ENCODE results near the gene CARD8. TPM values are rescaled to one million over a fixed set of nuclear protein-coding genes. Genes with fewer than 3 reads are reported as not detected.
"Not testable (repeated sequence)": the region's sequence is repeated elsewhere in the genome, so short reads cannot be mapped to it uniquely, and the experiment has no call there.

Gene CARD8
- total RNA-seq, 2 experiments from 2014 or later = 152 TPM

GRCh38 chr19:48239582-48240141, 16.1 kb downstream of the CARD8 start:
- no peak overlapping the region for H3K4me3 Mint-ChIP-seq
- no peak for DNase-seq
- ChIA-PET POLR2A (interaction anchor here (1.2 to 1.7 kb wide), 2 partner anchors 10 to 16 kb away, joined by 3 to 8 read pairs; partner anchors contain the start of gene CARD8), CTCF (interaction anchor here (0.6 to 1.4 kb wide), 3 partner anchors 10 to 21 kb away, joined by 3 to 4 read pairs (median 3); no protein-coding TSS in a partner anchor)
- peaks cover 54% of the 10 kb centered on the region for H3K36me3 Mint-ChIP-seq
- intact Hi-C loops (cut with micrococcal nuclease) = no loop called here
- peaks cover 45% of the 10 kb centered on the region for H3K4me1 Mint-ChIP-seq (ENCODE audit: low read depth)
- H3K27ac Mint-ChIP-seq = peak overlapping the region; percentile 61
- no peaks in the 10 kb centered on the region for H3K9me3 Mint-ChIP-seq
- H3K27me3 Mint-ChIP-seq = no peaks in the 10 kb centered on the region

GRCh38 chr19:48239120-48239519, 16.6 kb downstream of the CARD8 start:
- H3K36me3 Mint-ChIP-seq = peaks cover 53% of the 10 kb centered on the region
- no peaks in the 10 kb centered on the region for H3K9me3 Mint-ChIP-seq
- intact Hi-C loops (cut with micrococcal nuclease) = no loop called here
- no peak overlapping the region for H3K4me3 Mint-ChIP-seq
- H3K27me3 Mint-ChIP-seq = no peaks in the 10 kb centered on the region
- H3K27ac Mint-ChIP-seq = peak overlapping the region; percentile 61
- no peak for DNase-seq
- ChIA-PET POLR2A (interaction anchor here (0.5 to 1.7 kb wide), 3 partner anchors 10 to 73 kb away, joined by 3 to 8 read pairs (median 4); partner anchors contain the start of gene CARD8), CTCF (interaction anchor here (0.6 to 1.4 kb wide), 3 partner anchors 10 to 22 kb away, joined by 3 to 4 read pairs (median 3); no protein-coding TSS in a partner anchor)
- H3K4me1 Mint-ChIP-seq (ENCODE audit: low read depth) = peaks cover 39% of the 10 kb centered on the region

GRCh38 chr19:48237057-48237456, 18.7 kb downstream of the CARD8 start:
- POLR2A ChIA-PET = no interaction called here
- H3K27ac Mint-ChIP-seq = peak overlapping the region; percentile 34
- no peaks in the 10 kb centered on the region for H3K27me3 Mint-ChIP-seq
- no peak for DNase-seq
- peaks cover 36% of the 10 kb centered on the region for H3K4me1 Mint-ChIP-seq (ENCODE audit: low read depth)
- H3K9me3 Mint-ChIP-seq = no peaks in the 10 kb centered on the region
- no peak overlapping the region for H3K4me3 Mint-ChIP-seq
- peaks cover 65% of the 10 kb centered on the region for H3K36me3 Mint-ChIP-seq
- intact Hi-C loops (cut with micrococcal nuclease) = no loop called here
- CTCF ChIA-PET = no interaction called here

GRCh38 chr19:48230555-48231129, 25.1 kb downstream of the CARD8 start:
- no peaks in the 10 kb centered on the region for H3K27me3 Mint-ChIP-seq
- no peak overlapping the region for H3K4me3 Mint-ChIP-seq
- no peaks in the 10 kb centered on the region for H3K9me3 Mint-ChIP-seq
- peaks cover 64% of the 10 kb centered on the region for H3K36me3 Mint-ChIP-seq
- peak overlapping the region; percentile 70 for H3K27ac Mint-ChIP-seq
- intact Hi-C loops (cut with micrococcal nuclease) = no loop called here
- CTCF ChIA-PET = no interaction called here
- POLR2A ChIA-PET = interaction anchor here (1.8 kb wide), 1 partner anchor 27 kb away, joined by 7 read pairs; no protein-coding TSS in a partner anchor
- H3K4me1 Mint-ChIP-seq (ENCODE audit: low read depth) = peaks cover 18% of the 10 kb centered on the region
- DNase-seq = peak; percentile 78

GRCh38 chr19:48221628-48222027, 34.1 kb downstream of the CARD8 start:
- H3K4me3 Mint-ChIP-seq = no peak overlapping the region
- H3K9me3 Mint-ChIP-seq = no peaks in the 10 kb centered on the region
- no peak for DNase-seq
- intact Hi-C loops (cut with micrococcal nuclease) = no loop called here
- ChIA-PET CTCF (no interaction called here), POLR2A (no interaction called here)
- H3K27ac Mint-ChIP-seq = no peak overlapping the region
- H3K36me3 Mint-ChIP-seq = peaks cover 36% of the 10 kb centered on the region
- no peaks in the 10 kb centered on the region for H3K4me1 Mint-ChIP-seq (ENCODE audit: low read depth)
- no peaks in the 10 kb centered on the region for H3K27me3 Mint-ChIP-seq

- H3K27me3 Mint-ChIP-seq; H3K9me3 Mint-ChIP-seq; H3K4me1 Mint-ChIP-seq (ENCODE audit: low read depth); H3K4me3 Mint-ChIP-seq; H3K27ac Mint-ChIP-seq; POLR2A ChIA-PET; DNase-seq; intact Hi-C loops (cut with micrococcal nuclease): not testable (repeated sequence)
- peaks cover 38% of the 10 kb centered on the region for H3K36me3 Mint-ChIP-seq
- CTCF ChIA-PET = interaction anchor here (1.0 kb wide), 1 partner anchor 8 kb away, joined by 3 read pairs; no protein-coding TSS in a partner anchor
Observed at GRCh38 chr19:48220784-48221183, 34.9 kb downstream of the CARD8 start.

GRCh38 chr19:48218997-48219396, 36.7 kb downstream of the CARD8 start:
- intact Hi-C loops (cut with micrococcal nuclease) = no loop called here
- Mint-ChIP-seq H3K27ac (no peak overlapping the region), H3K9me3 (no peaks in the 10 kb centered on the region), H3K4me1 (ENCODE audit: low read depth) (no peaks in the 10 kb centered on the region), H3K27me3 (no peaks in the 10 kb centered on the region), H3K4me3 (no peak overlapping the region), H3K36me3 (peaks cover 44% of the 10 kb centered on the region)
- no peak for DNase-seq
- ChIA-PET CTCF (interaction anchor here (1.6 kb wide), 1 partner anchor 24 kb away, joined by 6 read pairs; no protein-coding TSS in a partner anchor), POLR2A (no interaction called here)

GRCh38 chr19:48216933-48217332, 38.8 kb downstream of the CARD8 start:
- no peaks in the 10 kb centered on the region for H3K27me3 Mint-ChIP-seq
- no peaks in the 10 kb centered on the region for H3K4me1 Mint-ChIP-seq (ENCODE audit: low read depth)
- no peak for DNase-seq
- peaks cover 49% of the 10 kb centered on the region for H3K36me3 Mint-ChIP-seq
- H3K9me3 Mint-ChIP-seq = no peaks in the 10 kb centered on the region
- intact Hi-C loops (cut with micrococcal nuclease) = no loop called here
- no peak overlapping the region for H3K4me3 Mint-ChIP-seq
- H3K27ac Mint-ChIP-seq = no peak overlapping the region
- CTCF ChIA-PET = no interaction called here
- POLR2A ChIA-PET = no interaction called here

GRCh38 chr19:48213959-48214358, 41.8 kb downstream of the CARD8 start:
- Mint-ChIP-seq H3K4me3 (no peak overlapping the region), H3K27ac (no peak overlapping the region), H3K9me3 (no peaks in the 10 kb centered on the region), H3K4me1 (ENCODE audit: low read depth) (peaks cover 8% of the 10 kb centered on the region), H3K36me3 (peaks cover 41% of the 10 kb centered on the region), H3K27me3 (no peaks in the 10 kb centered on the region)
- CTCF ChIA-PET = no interaction called here
- POLR2A ChIA-PET = interaction anchor here (1.1 kb wide), 1 partner anchor 10 kb away, joined by 4 read pairs; no protein-coding TSS in a partner anchor
- no peak for DNase-seq
- intact Hi-C loops (cut with micrococcal nuclease) = no loop called here

- H3K4me3 Mint-ChIP-seq = no peak overlapping the region
- no peaks in the 10 kb centered on the region for H3K9me3 Mint-ChIP-seq
Observed at GRCh38 chr19:48210005-48210404, 45.7 kb downstream of the CARD8 start.

GRCh38 chr19:48206397-48207093, 49.2 kb downstream of the CARD8 start:
- H3K4me3 Mint-ChIP-seq = no peak overlapping the region
- H3K9me3 Mint-ChIP-seq = no peaks in the 10 kb centered on the region
- CTCF ChIA-PET = no interaction called here
- intact Hi-C loops (cut with micrococcal nuclease) = no loop called here
- H3K27me3 Mint-ChIP-seq = no peaks in the 10 kb centered on the region
- DNase-seq = no peak
- peaks cover 21% of the 10 kb centered on the region for H3K36me3 Mint-ChIP-seq
- POLR2A ChIA-PET = no interaction called here
- H3K27ac Mint-ChIP-seq = peak overlapping the region; percentile 44
- peaks cover 25% of the 10 kb centered on the region for H3K4me1 Mint-ChIP-seq (ENCODE audit: low read depth)

More at GRCh38 chr19:48210005-48210404, 45.7 kb downstream of the CARD8 start:
- DNase-seq = no peak
- ChIA-PET CTCF (no interaction called here), POLR2A (no interaction called here)
- Mint-ChIP-seq H3K4me1 (ENCODE audit: low read depth) (peaks cover 22% of the 10 kb centered on the region), H3K27ac (peak overlapping the region; percentile 74), H3K36me3 (peaks cover 39% of the 10 kb centered on the region), H3K27me3 (no peaks in the 10 kb centered on the region)
- intact Hi-C loops (cut with micrococcal nuclease) = no loop called here
